SU-DHL-6 (cell line): ENCODE results near the gene KDM4B.

Source experiments
- EZH2phosphoT487 ChIP-seq: fragments of 200-600 bp; sonication (generic), shearing (Covaris generic); conservative IDR thresholded peaks from 2 replicates; pipeline ENCODE4 v1.6.1; 2018; ENCODE audit warnings: mild to moderate bottlenecking, antibody characterized with exemption, low read length, moderate library complexity, mixed read lengths
- TF ChIP-seq, protein P1 (sequence below): fragments of 200-600 bp; sonication (generic); IDR thresholded peaks from one replicate; pipeline ENCODE4 v1.5.1; 2017; ENCODE audit warnings: antibody characterized with exemption, mild to moderate bottlenecking, low read length, moderate library complexity; ENCODE audit not compliant: insufficient read depth, poor library complexity, severe bottlenecking

DNA sequence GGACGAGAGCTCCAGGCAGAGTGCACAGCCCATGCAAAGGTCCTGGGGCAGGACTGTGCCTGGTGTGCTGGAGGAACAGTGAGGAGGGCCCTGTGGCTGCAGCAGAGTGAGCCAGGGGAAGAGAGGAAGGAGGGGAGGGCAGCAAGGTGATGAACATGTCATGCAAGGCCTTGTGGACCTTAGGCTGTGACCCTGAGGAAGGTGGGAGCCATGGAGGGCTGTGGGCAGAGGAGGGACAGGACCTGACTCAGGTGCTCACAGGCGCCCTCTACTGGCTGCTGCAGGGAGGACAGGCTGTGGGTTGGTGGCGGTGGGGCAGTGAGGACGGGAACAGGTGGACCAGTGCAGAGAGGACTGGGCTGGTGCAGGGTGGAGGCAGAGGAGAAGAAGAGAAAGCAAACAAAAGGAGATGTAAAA lies 201.4 kb downstream of the KDM4B start:
- TF ChIP-seq, protein P1, sequence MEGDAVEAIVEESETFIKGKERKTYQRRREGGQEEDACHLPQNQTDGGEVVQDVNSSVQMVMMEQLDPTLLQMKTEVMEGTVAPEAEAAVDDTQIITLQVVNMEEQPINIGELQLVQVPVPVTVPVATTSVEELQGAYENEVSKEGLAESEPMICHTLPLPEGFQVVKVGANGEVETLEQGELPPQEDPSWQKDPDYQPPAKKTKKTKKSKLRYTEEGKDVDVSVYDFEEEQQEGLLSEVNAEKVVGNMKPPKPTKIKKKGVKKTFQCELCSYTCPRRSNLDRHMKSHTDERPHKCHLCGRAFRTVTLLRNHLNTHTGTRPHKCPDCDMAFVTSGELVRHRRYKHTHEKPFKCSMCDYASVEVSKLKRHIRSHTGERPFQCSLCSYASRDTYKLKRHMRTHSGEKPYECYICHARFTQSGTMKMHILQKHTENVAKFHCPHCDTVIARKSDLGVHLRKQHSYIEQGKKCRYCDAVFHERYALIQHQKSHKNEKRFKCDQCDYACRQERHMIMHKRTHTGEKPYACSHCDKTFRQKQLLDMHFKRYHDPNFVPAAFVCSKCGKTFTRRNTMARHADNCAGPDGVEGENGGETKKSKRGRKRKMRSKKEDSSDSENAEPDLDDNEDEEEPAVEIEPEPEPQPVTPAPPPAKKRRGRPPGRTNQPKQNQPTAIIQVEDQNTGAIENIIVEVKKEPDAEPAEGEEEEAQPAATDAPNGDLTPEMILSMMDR = peak; percentile 60
- TF ChIP-seq EZH2phosphoT487 = no peak
